Fibroblast of skin of left quadriceps (primary cell): Measurements from ENCODE around the gene LMNTD1.
"Not testable (repeated sequence)": the region's sequence is repeated elsewhere in the genome, so short reads cannot be mapped to it uniquely, and the experiment has no call there.

Experiments used
- DNase-seq, 2 experiments: peaks; one replicate each; pipeline ENCODE4 v3.0.0-alpha.2; 2013; ENCODE audit warnings: low read depth in 2 of 2

Gene LMNTD1, protein sequence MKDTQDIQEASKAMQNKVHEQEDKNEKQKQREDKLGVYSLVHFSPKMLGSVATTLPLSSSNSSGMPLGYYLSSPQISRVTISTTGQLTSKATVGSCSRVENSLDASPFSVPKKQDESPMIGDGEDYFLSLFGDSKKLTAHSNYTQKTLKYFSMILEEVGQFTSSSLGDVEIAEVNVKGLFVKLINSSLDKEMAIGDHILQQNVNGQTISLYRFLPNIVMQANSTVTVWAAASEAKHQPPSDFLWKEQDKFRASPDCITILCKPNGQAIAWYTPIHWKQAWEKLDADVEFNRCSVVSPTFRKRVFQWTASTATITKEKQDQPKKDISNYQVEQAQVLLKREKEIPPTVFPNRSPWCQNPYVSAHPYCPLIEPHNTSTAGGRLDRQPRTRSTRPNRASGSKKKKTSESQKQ

DNA sequence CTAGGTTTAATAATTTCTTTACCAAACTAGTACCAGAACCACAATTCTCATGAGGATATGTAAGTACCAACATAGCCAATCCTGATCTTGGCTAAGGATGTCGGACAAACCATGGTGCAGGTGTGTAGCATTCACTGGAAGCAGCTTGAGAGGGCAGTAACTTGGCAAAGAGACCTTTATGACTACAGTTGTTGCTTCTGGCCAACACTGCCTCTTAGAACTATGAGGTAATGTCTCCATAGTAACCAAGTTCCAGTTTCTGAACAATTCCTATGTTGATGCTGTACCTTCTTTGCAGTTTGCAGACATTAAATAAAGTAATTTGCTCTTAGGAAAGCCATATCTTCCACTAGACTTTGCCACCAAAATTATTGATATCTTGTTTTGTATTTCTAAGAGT is at the start of gene LMNTD1:
Gene LMNTD1 (minus strand): TSS at position 186 of the 400 bp plus-strand sequence. CDS start 324 bp downstream, outside the sequence.
- no peak for DNase-seq

DNA sequence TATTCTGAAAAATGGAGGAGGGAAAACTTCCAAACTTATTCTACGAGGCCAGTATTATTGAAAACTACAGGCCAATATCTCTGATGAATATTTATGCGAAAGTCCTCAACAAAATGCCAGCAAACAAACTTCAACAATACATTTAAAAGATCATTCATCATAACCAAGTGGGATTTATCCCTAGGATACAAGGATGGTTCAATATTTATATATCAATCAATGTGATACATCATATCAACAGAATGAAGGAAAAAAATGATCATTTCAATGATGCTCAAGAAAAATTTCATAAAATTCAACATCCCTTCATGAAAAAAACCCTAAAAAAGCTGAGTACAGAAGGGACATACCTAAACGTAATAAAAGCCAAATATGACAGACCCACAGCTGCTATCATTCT is 45.9 kb upstream of the LMNTD1 start:
- no peak for DNase-seq

DNA sequence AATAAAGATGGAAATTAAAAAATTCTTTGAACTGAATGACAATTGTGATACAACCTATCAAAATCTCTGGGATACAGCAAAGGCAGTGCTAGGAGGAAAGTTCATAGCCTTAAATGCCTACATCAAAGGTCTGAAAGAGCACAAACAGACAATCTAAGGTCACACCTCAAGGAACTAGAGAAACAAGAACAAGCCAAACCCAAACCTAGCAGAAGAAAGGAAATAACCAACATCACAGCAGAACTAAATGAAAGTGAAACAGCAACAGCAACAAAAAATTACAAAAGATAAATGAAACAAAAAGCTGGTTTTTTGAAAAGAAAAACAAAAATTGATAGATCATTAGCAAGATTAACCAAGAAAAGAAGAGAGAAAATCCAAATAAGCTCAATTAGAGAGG is 42.4 kb upstream of the LMNTD1 start:
- DNase-seq: not testable (repeated sequence)

DNA sequence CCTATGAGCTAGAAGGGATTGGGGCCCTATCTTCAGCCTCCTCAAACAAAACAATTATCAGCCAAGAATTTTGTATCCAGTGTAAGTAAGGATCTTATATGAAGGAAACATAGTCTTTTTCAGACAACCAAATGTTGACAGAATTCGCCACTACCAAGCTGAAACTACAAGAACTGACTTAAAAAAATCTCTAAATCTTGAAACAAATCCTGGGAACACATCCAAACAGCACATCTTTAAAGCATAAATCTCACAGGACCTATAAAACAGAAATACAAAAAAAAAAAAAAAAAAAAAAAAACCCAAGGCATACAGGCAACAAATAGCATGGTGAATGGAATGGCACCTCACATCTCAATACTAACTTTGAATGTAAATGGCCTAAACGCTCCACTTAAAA is 41.3 kb upstream of the LMNTD1 start:
- DNase-seq: peak; percentile 32 to 34

DNA sequence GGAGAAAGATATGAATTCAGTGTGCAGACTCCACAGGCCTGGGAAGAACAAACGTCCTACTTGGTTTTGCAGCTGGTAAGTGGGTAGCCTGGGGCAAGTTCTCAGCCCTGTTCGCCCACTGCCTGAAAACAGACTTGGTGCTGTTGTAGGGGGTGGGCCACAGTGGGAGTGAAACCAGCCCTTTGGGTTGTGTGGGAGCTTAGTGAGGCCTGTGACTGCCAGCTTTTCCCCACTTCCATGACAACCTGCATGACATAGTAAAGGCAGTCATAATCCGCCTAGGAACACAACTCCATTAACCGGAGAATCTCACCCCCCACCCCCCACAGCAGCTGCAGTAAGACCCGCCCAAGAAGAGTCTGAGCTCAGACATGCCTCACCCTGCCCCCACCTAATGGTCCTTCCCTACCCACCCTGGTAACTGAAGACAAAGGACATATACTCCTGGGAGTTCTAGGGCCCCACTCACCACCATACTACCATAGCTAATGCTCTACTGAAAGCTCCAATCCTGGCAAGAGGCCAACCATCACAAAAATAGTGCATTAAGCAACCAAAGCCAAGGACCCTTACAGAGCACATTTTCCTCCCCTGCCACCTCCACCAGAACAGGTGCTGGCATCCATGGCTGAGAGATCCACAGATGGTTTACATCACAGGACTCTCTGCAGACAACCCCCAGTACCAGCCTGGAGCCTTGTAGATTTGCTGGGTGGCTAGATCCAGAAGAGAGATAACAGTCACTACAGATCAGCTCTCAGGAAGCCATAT is 39.8 kb upstream of the LMNTD1 start:
- DNase-seq: no peak

DNA sequence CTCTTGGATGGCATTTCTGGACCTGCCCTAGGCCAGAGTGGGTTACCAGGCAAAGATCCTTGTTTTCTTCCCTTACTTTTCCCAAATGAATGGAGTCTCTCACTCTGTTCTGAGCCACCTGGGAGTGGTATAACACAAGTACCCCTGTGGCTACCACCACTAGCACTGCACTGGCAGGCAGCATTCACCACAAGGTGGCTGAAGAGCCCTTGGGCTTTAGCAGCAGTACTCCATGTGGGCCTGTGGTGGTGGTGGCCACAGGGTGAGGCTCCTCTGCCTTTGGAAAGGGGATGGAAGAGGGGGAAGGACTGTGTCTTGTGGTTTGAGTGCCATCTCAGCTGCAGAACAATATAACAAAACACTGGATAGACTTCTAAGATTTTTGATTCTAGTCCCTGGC is 38.1 kb upstream of the LMNTD1 start:
- no peak for DNase-seq

DNA sequence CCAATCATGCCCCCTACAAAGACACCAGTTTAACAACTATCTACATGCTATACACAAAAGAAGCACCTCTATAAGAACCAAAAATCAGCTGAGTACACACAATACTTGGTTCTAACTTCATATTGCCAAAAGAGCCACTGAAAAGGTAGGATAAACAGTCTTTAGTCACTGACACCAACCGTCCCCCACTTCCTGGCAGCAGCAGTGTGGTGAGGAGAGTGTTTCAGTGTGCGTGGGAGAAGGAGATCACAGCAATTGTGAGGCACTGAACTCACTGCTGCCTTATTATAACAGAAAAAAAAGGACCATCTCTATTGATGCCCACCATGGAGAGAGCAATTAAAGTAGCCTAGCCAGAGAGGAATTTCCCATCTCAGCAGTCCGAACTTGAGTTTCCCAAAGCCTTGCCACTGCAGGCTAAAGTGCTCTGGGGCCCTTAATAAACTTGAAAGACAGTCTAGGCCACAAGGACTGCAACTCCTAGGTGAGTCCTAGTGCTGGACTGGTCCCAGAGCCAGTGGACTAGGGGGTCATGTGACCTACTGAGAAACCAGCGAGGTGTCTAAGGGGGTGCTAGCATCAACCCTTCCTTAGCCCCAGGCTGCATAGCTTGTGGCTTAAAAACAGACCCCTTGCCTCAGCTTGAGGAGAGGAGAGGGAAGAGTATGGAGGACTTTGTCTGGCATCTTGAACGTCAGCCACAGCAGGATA is 37.1 kb upstream of the LMNTD1 start:
- DNase-seq: no peak

DNA sequence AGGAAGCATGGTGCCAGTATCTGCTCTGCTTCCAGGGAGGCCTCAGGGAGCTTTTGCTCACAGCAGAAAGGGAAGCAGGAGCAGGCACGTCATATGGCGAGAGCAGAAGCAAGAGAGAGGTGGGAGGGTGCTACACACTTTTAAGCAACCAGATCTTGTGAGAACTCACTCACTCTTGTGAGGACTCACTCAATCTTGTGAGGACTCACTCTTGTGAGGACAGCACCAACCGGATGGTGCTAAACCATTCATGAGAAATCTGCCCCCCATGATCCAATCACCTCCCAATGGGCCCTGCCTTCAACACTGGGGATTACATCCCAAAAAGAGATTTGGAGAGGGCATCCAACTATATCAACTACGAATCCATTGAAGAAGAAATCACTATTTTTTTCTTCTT is 34.3 kb upstream of the LMNTD1 start:
- DNase-seq: no peak

DNA sequence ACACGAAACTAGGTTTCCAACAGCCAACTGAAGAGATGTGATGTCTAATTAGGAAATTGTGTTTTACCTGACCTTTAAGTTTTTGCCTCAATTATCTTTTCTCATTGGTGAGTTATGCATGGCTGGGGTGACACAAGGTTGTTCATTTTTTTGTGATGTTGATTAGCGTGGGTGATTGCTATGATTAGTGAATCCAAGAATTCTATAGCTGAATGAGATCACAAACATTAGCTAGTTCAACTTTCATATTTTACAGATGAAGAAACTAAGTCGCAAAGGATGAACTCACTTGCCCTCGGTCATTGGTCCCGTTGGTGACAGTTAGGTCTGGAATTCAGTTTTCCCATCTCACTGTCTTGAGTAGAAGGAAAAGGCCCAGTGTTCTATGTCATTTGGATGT is 32.6 kb upstream of the LMNTD1 start:
- no peak for DNase-seq

DNA sequence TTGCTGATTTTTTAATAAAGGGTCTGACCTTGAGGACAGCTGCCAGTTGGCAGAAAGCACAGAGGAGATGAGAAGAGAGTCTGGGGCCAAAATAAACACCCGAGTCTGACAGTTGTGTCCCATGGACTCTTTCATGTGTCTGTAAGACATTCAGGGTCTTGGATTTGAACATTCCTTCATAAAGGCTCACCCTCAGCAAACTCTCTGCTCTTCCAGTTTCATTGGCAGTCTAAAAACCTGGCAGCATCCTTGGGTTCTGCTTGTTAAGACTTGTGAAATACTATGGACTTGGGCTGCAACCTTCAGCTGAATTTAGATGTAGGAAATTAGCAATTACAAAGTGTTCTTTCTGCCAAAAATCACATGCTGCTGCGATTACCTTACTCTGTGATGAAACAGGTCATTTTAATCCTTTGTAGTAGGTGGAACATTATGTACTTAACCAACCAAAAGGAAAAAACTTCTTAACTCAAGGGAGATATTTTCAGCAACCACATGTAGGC is 32.0 kb upstream of the LMNTD1 start:
- DNase-seq: peak; percentile 35 to 38

DNA sequence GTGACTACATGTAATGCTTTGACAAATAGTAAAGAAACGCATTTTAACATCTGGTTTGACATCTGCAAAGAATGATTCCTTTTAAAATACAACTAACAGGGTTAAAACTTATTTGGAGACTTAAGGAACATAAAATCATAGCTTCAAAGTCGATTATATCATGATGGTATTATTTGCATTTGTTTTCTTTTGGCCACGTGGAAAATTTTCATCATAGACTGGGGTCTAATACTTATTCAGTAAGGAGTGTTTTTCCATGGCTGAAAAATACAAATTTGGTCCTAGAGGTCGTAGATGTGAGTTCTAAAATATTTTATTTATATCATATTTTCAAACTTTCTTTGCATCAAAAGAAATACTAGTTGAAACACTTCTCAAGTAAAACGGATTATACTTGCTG is 31.5 kb upstream of the LMNTD1 start:
- DNase-seq: no peak

DNA sequence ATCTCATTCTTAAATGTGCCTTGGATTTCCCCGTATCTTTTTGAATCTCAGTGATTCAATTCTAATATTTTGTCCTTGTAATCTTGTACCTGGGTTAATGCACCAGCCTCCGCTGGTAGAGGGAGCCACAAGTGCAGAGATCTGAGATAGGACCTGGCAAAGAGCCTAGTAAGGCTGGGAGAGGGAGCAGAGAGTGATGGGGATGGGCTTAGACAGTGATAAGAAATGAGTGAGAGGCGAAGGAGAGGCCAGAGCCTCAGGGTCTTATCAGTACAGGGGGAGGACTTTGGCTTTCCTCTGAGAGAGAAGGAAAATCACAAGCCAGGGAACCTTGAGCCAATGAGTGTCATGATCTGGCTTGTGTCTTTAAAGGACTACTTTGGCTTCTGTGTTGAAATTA is 30.5 kb upstream of the LMNTD1 start:
- no peak for DNase-seq

DNA sequence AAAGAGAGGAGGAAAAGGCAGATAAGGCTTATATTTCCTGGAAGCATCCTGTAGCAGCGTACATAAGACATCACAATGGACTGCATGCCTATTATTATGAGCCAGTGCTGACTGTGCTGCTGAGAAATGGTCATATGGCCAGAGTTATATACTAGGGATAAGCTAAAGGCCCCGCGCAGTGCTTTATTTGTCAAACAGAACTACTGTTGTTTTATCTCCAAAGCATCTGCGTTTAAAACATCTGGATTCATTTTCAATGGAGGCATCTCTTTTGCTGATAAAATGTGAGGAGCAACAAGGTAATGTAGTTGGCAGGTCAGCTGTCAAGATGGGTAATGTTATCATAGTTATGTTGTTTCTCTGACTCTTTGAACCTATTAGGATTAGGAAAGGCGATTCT is 28.0 kb upstream of the LMNTD1 start:
- DNase-seq: no peak

DNA sequence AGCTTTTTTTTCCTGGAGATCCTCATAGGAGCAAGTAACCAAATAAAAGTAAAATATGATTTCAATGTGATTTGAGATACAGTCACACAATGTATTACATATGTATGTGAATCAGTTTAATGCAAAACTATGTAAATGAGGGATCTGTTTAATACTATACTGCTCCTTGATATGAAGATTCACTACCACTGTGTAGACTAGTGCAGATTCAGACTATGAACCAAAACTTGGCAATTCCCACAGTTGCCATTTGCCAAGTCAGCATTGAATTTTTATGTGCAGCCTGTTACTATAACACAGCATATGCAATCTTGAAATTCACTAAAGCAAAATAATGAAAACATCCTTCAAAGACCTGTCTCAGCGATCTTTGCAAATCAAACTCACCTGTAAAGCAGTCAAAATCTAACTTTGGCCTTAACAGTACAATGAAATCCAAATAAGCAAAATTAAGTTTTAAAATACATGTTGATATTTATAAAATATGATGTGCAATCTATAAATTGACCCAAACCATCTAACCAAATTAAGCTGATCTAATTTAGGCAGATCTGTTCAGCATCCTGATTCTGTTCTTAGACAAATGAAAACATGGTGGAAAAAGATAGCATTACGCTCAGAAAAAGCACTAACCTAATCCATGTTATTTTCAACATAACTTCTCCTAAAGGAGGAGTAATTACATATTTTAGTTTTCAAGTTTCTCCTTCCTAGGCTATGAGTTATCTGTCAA is 25.5 kb upstream of the LMNTD1 start:
- no peak for DNase-seq

DNA sequence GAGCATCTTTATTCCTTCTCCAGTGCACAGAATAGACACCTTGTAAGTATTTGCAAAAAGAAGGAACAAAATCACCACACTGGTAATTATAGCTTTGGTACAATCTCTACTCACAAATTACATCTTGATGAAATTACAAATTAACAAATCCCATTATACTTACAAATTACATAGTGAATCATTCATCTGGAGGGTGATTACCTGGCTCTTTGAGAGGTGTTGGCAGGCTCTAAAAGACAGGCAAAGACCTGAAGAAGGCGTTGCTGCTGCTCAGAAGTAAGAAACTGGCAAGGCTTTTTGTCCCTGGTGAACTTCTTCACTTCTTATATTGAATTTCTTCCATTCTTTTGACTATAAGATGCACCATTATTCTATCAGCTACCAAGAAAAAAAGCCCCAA is 21.7 kb upstream of the LMNTD1 start:
- no peak for DNase-seq

DNA sequence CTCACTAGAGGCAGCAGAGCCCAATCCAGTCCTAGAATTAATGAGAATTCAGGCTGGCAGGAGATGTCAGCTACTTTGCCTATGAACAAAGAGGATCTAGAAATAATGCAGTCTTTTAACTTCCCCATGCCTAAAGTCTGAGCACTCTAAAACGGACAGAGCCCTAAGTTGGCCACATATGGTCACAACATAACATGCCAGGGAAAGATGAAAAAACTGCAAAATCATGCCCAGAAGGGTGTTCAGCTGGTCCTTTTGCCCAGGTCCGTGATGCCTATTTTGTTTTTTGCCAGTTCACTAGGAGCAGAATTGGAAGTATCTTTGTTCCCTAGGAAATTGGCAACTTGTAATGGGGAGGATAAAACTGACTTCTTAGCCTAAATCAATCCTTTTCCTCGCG is 20.3 kb upstream of the LMNTD1 start:
- DNase-seq: no peak

DNA sequence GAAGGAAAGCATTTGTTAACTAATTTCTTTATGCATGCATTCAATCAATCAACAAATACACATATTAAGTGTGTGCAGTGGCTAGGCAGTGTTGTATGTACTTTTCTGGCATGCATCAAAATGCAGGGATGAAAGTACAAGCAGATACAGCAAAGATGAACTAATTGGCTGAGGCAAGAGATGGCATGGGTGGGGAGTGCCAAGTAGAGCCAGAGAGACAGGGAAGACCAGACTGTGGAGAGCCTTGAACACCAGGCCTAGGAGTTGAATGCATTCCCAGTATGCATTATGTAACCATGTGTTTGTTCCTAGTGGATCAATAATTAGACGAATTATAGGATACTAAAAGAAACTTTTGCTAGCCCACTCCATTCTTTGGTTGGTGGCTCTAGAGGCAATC is 17.3 kb upstream of the LMNTD1 start:
- DNase-seq: no peak

DNA sequence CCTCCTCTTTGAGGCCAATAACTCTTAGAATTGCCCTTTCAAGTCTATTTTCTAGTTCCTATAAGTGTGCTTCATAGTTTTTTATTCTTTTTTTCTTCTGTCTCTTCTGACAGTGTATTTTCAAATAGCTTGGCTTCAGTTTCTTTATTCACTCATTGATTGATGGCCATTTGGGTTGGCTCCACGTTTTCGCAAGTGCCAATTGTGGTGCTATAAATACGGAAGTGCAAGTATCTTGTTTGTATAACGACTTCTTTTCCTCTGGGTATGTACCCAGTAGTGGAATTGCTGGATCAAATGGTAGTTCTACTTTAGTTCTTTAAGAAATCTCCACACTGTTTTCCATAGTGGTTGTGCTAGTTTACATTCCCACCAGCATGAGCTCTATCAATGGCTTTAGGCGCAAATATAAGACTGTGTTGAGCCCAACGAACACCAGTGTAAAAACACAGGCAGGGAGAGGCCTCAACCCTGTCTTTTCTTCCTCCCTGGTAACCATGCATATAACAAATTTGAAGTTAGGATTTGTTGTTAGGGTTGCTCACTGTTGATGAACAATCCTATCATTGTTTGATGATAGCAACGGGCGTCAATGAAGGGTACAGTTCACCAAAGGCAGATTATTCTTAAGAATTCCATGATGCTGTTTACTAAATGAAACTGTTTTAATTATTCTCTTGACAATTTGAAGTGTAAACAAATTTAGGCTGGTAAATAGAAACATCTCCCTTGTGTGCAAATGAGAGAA is 13.3 kb upstream of the LMNTD1 start:
- no peak for DNase-seq

DNA sequence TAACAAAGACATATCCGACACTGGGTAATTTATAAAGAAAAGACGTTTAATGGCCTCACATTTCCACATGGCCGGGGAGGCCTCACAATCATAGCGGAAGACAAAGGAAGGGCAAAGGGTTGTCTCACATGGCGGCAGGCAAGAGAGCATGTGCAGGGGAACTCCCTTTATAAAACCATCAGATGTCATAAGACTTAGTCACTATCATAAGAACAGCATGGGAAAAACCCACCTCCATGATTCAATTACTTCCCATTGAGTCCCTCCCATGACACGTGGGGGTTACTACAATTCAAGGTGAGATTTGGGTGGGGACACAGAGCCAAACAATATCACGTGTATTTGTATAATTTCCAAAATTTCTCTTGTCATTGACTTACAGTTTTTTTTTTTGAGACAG is 5.5 kb upstream of the LMNTD1 start:
- no peak for DNase-seq

DNA sequence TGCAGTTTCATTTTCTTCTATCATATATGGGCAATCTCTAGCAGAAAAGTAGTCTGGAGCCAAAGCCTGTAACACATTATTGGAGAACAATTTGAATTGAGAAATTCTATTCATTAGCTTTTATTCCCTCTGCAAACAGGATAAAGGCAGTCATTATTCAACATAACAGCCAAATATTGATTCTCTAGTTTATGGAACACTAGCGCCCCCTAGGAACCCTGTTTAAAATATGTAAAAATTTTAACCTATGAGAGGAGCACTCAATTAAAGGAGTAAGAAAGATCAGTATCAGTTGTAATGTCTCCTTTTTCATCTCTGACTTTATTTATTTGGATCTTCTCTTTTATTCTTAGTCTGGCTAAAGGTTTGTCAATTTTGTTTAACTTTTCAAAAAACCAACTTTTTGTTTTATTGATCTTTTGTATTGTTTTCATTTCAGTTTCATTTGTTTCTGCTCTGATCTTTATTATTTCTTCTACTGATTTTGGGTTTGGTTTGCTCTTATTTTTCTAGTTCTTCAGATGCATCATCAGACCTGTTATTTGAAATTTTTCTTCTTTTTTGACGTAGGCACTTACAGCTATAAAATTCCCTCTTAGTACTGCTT is 4.8 kb upstream of the LMNTD1 start:
- DNase-seq: peak in 1 of 2 experiments; percentile 23

DNA sequence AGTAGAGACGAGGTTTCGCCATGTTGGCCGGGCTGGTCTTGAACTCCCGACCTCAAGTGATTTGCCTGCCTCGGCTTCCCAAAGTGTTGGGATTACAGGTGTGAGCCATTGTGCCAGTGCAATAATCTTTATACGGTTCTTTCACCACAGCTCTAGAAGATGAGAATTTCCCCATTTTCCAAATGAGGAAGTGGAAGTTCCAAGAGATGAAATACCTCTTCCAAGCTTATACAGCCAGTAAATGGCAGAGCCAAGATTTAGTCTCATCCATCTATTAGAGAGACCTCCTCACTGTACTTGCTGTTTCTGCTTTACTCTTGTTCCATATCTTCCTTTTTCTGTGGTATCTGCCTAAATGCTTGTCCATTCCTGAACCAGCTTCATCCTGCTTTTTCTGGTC is 3.1 kb upstream of the LMNTD1 start:
- DNase-seq: no peak
